Esophagus squamous epithelium (tissue), 4 donors: ENCODE results near the gene CHAD.

Experiments used
- POLR2A ChIP-seq, 4 donors: fragments of 450-650 bp; IDR thresholded peaks; one replicate each; pipeline ENCODE4 v1.6.1; 2017; ENCODE audit warnings: antibody characterized with exemption in 4 of 4, mild to moderate bottlenecking in 4 of 4, moderate library complexity in 3 of 4
- TF ChIP-seq, protein P1 (sequence below), 6 experiments: fragments of 450-650 bp in 4 of 6; fragments of 200-600 bp in 2 of 6; sonication (generic) in 2 of 6; IDR thresholded peaks; one replicate each; pipeline ENCODE4 v1.5.1; 2016 to 2019; ENCODE audit warnings: antibody characterized with exemption in 6 of 6, mild to moderate bottlenecking in 4 of 6, moderate library complexity in 4 of 6

DNA sequence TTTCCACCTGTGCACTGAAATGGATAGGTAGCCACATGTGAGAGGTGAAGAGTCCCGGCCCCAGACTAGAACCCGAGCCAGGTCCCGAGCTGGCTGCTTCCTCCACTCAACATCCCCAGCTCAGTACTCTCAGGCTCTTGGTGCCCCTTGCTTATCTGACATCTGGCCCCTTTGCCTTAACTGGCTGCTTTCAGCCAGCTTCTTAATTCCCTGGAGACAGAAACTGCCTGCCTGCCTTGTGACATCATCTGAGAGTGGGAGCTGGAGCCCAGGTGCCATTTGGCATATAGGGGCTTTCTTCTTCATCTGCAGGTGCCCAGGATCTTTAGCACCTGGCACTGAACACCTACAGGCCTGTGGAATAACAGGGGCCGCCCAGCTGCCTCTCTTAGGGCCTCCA, 8.9 kb downstream of the CHAD start:
- TF ChIP-seq, protein P1, sequence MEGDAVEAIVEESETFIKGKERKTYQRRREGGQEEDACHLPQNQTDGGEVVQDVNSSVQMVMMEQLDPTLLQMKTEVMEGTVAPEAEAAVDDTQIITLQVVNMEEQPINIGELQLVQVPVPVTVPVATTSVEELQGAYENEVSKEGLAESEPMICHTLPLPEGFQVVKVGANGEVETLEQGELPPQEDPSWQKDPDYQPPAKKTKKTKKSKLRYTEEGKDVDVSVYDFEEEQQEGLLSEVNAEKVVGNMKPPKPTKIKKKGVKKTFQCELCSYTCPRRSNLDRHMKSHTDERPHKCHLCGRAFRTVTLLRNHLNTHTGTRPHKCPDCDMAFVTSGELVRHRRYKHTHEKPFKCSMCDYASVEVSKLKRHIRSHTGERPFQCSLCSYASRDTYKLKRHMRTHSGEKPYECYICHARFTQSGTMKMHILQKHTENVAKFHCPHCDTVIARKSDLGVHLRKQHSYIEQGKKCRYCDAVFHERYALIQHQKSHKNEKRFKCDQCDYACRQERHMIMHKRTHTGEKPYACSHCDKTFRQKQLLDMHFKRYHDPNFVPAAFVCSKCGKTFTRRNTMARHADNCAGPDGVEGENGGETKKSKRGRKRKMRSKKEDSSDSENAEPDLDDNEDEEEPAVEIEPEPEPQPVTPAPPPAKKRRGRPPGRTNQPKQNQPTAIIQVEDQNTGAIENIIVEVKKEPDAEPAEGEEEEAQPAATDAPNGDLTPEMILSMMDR (IDR thresholded peaks at IDR 0.05) = no peak
- TF ChIP-seq POLR2A (IDR thresholded peaks at IDR 0.05) = no peak
